ENCODE results near the gene KIF3A.

The KIF3A gene

DNA sequence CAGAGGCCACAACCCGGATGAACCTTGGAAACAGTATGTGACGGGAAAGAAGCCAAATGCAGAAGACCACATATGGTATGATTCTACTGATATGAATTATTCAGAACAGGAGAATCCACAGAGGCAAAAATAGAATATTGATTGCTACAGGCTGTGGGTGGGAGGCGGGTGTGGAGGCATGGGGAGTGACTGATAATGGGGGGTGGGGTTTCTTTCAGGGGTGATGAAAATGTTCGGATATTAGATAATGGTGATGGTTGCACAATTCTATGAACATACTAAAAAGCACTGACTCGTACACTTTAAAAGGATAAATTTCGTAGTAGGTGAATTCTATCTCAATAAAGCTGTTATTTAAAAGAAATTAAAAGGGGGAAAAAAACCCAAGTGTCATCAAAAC, 52.9 kb downstream of the KIF3A start:
- 0 out of 2 replicates have a peak, but pooled peaks cover 5% of the 10 kb centered on the region for H3K4me1 ChIP-seq (ENCODE audit: low read length)
- no peak overlapping the region for H3K27ac ChIP-seq (ENCODE audit: low read length)
- H2AFZ ChIP-seq (ENCODE audit: low read length): no peak overlapping the region
- H3K9me2 ChIP-seq (replicated peaks; ENCODE audit: insufficient read depth, low read length): no peaks in the 10 kb centered on the region
- no peaks in the 10 kb centered on the region for H3K79me2 ChIP-seq (ENCODE audit: low read length)
- H3K4me2 ChIP-seq (ENCODE audit: low read depth, low read length): no peak overlapping the region
- no peak overlapping the region for H3K4me3 ChIP-seq (ENCODE audit: low read length)
- DNase-seq: no peak
- no peaks in the 10 kb centered on the region for H4K20me1 ChIP-seq (ENCODE audit: insufficient read depth, low read length)
- H3K9me3 ChIP-seq (replicated peaks; ENCODE audit: insufficient read depth, low read length): no peaks in the 10 kb centered on the region
- H3K27me3 ChIP-seq (replicated peaks; ENCODE audit: insufficient read depth, low read length): no peaks in the 10 kb centered on the region
- TF ChIP-seq EZH2phosphoT487 (IDR thresholded peaks at IDR 0.05; ENCODE audit: low read length) (no peak), EZH2 (optimal IDR thresholded peaks at IDR 0.05; ENCODE audit: low read depth, low read length) (no peak)
- TF ChIP-seq, protein P1, sequence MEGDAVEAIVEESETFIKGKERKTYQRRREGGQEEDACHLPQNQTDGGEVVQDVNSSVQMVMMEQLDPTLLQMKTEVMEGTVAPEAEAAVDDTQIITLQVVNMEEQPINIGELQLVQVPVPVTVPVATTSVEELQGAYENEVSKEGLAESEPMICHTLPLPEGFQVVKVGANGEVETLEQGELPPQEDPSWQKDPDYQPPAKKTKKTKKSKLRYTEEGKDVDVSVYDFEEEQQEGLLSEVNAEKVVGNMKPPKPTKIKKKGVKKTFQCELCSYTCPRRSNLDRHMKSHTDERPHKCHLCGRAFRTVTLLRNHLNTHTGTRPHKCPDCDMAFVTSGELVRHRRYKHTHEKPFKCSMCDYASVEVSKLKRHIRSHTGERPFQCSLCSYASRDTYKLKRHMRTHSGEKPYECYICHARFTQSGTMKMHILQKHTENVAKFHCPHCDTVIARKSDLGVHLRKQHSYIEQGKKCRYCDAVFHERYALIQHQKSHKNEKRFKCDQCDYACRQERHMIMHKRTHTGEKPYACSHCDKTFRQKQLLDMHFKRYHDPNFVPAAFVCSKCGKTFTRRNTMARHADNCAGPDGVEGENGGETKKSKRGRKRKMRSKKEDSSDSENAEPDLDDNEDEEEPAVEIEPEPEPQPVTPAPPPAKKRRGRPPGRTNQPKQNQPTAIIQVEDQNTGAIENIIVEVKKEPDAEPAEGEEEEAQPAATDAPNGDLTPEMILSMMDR (IDR thresholded peaks at IDR 0.05; ENCODE audit: low read length): no peak
- H3K9ac ChIP-seq (ENCODE audit: low read length): no peak overlapping the region
- no peaks in the 10 kb centered on the region for H3K36me3 ChIP-seq (replicated peaks; ENCODE audit: insufficient read depth, low read length)
- H3F3A ChIP-seq (ENCODE audit: insufficient read depth, low read length): no peaks in the 10 kb centered on the region

DNA sequence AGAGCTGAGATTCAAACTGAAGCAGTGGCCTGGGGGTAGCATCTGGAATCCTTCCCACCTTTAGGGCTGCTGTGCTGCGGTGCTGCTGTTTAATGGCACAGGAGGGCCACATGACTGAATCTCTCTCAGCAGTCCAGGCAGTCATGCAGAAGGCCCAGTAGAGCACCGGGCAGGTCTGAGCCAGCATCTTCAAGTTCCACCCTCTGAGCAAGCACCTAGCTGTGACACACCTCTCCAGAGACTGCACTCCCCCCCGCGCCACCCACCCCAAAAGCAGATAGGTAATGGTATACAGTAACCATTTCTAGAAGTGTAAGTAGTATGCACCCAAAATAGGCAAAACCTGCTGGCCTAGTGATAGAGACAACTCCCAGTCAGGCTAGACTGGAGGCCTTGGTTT, 55.4 kb downstream of the KIF3A start:
- Histone ChIP-seq H3K4me1 (ENCODE audit: low read length) (0 out of 2 replicates have a peak, but pooled peaks cover 5% of the 10 kb centered on the region), H3K9ac (ENCODE audit: low read length) (no peak overlapping the region), H3K27me3 (replicated peaks; ENCODE audit: insufficient read depth, low read length) (no peaks in the 10 kb centered on the region), H2AFZ (ENCODE audit: low read length) (no peak overlapping the region), H3K79me2 (ENCODE audit: low read length) (no peaks in the 10 kb centered on the region), H3K9me2 (replicated peaks; ENCODE audit: insufficient read depth, low read length) (no peaks in the 10 kb centered on the region), H4K20me1 (ENCODE audit: insufficient read depth, low read length) (no peaks in the 10 kb centered on the region), H3K36me3 (replicated peaks; ENCODE audit: insufficient read depth, low read length) (no peaks in the 10 kb centered on the region), H3K4me3 (ENCODE audit: low read length) (no peak overlapping the region), H3K4me2 (ENCODE audit: low read depth, low read length) (no peak overlapping the region), H3F3A (ENCODE audit: insufficient read depth, low read length) (no peaks in the 10 kb centered on the region), H3K27ac (ENCODE audit: low read length) (no peak overlapping the region), H3K9me3 (replicated peaks; ENCODE audit: insufficient read depth, low read length) (no peaks in the 10 kb centered on the region)
- no peak for DNase-seq
- TF ChIP-seq EZH2 (optimal IDR thresholded peaks at IDR 0.05; ENCODE audit: low read depth, low read length): no peak
- TF ChIP-seq, protein P1 (IDR thresholded peaks at IDR 0.05; ENCODE audit: low read length): no peak
- no peak for TF ChIP-seq EZH2phosphoT487 (IDR thresholded peaks at IDR 0.05; ENCODE audit: low read length)

DNA sequence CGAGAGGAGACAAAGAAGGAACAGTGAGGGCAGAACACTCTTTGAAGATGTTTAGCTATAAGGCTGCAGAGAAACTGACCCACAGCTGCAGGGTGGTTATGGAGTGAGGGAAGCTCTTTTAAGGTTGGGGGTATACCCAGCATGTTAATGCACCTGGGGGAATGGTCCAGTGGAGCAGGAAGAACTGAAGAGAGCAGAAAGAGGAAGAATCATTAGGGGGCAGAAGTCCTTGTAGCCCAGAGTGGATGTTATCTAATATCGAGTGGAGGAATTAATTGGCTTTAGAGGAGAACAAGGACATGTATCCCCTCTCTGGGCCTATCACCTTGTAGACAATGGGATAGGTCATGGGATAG, 55.9 kb downstream of the KIF3A start:
- Histone ChIP-seq H3K9me3 (replicated peaks; ENCODE audit: insufficient read depth, low read length) (no peaks in the 10 kb centered on the region), H3K4me1 (ENCODE audit: low read length) (0 out of 2 replicates have a peak, but pooled peaks cover 5% of the 10 kb centered on the region), H3K4me2 (ENCODE audit: low read depth, low read length) (no peak overlapping the region), H3F3A (ENCODE audit: insufficient read depth, low read length) (no peaks in the 10 kb centered on the region), H3K27me3 (replicated peaks; ENCODE audit: insufficient read depth, low read length) (no peaks in the 10 kb centered on the region), H3K4me3 (ENCODE audit: low read length) (no peak overlapping the region), H4K20me1 (ENCODE audit: insufficient read depth, low read length) (no peaks in the 10 kb centered on the region), H3K9ac (ENCODE audit: low read length) (no peak overlapping the region), H3K27ac (ENCODE audit: low read length) (no peak overlapping the region), H2AFZ (ENCODE audit: low read length) (no peak overlapping the region), H3K36me3 (replicated peaks; ENCODE audit: insufficient read depth, low read length) (no peaks in the 10 kb centered on the region), H3K9me2 (replicated peaks; ENCODE audit: insufficient read depth, low read length) (no peaks in the 10 kb centered on the region), H3K79me2 (ENCODE audit: low read length) (no peaks in the 10 kb centered on the region)
- DNase-seq: no peak
- TF ChIP-seq, protein P1 (IDR thresholded peaks at IDR 0.05; ENCODE audit: low read length): no peak
- TF ChIP-seq EZH2 (optimal IDR thresholded peaks at IDR 0.05; ENCODE audit: low read depth, low read length) (no peak), EZH2phosphoT487 (IDR thresholded peaks at IDR 0.05; ENCODE audit: low read length) (no peak)

Measured in MM.1S (cell line).